Measurements from ENCODE around the gene CABP7.

The CABP7 gene

DNA sequence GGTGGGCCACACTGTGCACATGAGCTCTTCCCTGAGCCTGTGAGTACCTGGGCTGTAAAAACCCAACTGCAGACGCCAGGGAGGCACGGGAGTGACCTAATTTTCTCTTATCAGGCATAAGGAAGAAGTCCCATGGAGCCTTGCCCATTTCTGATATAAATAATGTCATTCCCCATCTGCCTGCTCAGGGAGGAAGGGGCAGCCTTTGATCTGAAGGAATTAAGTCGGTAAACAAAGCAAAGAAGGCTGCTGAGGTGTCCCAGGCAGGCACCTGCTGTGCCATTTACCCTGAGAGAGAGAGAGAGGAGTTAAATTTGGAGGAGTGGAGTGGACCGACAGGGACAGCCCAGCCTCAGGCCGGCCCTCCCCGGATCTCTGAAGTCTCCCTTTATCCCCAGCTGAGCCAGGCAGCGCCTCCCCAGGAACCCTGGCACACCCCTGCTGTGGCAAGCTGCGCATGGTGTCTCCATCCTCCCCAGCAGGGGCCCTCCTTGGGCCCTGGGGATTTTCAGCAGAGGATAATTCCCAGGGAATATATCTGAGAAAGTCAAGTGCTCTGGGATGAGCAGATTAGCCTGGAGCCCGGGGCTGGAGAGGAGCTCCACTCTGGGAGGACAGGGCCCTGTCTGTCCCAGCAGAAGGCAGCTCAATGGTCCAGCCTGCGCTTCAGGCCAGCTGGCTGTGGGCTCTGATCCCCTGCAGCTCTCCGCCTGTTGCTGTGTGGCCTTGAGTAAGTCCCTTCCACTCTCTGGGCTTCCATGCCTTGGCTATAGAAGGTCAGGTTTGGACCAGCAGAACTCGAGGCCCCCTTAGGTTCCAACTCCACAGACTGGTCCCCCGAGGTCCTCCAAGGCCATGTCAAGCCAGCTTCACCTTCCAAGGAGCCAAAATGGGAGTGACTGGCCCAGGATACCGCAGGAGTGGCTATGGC, 17.5 kb upstream of the CABP7 start:
- DNase-seq (ENCODE audit: low spot score): no peak

DNA sequence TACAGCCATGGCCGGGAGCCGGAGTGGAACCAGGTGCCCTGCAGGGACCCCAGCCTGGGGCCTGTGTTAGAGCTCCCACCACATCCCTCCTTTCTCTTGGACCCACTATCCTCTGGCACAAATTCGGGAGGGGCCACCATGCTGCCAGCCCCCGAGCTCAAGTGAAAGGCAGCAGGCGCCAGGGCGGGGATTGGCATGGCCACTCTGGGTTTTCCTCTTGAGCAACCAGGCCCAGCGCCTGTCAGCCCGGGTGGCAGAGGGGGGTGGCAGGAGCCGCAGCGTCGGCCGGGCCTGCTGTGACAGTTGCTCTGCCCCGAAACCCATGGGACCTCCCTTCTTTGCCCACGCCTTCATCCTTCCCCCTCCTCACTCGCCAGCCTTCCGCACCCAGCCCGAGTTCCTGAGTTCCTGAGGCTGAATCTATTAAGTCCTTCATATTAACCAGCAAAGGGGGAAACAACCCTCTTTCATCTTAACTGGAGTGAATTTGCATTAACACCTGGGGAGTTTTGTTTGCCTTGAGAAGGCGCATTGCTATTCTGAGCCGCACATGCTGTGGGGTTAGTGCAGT, 16.8 kb upstream of the CABP7 start:
- DNase-seq (ENCODE audit: low spot score): peak; percentile 61

DNA sequence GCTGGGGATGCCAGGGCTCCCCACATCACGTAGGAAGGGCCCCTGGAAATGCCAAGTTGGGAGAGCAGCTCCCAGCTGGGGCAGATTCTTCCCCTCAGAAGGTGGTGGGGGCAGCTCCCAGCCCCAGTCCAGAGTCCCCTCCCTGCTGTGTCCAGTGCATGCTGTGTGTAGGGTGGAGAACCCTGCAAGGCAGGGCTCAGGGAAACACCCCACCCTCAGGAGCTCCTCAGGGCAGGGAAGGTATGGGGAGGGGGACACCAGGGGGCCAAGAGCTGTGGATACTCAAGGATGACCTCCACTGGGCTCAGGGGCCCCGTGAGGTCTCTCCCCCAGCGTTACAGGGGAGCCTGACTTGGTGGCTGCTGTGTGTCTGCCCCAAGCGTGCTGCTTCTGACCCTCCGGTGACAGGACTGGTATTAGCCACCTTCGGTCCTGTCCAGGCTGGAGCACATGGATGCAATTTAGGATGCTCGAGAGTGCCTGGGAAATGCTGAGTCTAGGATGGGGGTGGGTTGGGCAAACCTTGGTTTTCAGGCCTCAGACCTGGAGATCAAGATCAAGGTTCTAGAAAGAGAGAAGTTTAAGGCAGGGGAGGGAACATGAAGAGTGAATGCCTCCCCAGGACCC, 16.1 kb upstream of the CABP7 start:
- no peak for DNase-seq (ENCODE audit: low spot score)

DNA sequence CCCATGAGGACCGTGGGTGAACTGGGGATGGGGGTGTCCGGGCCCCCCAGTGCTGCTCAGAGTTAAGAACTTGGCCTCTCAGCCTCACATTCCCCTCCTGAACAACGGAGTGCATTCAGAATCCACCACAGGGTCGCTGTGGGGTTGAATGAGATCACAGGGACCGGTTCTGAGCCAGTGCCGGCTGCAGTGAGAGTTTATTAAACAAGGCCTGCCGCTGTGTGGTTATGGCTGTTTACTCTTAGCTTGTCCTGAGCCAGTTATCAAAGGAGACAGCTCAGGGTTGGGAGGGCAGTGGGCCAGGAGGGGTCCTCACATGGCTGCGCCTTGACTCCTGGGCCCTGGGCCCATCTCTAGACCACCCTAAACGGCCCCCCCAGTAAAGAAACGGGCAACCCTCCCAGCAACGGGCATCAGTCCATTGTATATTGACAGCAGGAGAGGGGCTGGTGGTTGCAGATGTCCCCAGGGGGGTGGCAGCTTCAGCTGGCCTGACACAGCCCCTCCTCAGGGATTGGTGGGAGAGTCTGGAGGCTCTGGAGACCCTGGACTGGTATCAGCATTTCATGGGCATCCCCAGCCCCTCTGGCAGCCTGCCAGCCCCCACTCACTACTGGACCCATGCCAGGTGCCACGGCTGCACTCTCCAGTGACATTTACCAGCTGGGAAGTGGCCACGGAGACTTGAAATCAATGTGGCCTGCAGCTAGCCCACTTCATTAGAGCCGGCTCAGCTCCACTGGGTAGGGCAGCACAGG, 15.1 kb upstream of the CABP7 start:
- DNase-seq (ENCODE audit: low spot score): no peak

DNA sequence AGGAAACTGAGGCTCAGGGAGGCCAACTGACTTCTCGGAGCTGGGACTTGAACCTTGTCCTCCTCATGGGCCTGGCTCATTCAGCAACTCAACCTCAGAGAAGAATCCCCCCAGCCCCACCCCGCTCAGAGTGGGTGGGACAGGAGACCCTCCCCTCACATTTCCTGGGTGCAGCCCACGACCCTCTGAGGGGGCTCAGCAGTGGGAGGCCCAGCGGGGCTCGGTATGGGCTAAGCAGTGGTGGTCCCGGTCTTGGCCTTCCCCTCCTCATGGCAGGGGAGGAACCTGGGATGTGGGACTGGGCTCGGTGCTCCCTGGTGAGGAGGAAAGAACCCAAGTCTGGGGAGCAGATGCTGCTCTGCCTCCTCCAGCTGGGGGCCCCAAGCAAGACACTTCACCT, 14.2 kb upstream of the CABP7 start:
- no peak for DNase-seq (ENCODE audit: low spot score)

DNA sequence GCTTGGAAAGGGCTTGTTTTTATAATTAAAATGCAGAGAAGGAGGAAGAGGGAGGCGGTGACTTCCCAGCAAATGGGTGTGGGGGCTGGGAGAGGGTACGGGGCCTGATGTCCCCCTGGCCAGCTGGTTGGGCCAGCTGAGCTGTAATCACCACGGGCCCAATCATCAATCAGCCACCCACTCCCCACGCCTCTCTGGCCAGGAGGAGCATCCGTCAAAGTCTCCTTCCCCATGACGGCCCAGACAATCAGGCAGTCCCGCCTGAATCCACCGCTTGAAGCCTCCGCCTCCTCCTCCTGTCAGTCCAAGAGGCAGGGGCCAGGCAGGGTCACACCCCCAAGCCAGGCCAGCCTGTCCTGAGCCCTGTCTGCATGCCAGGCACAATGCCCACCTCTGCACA, 13.3 kb upstream of the CABP7 start:
- DNase-seq (ENCODE audit: low spot score): no peak

DNA sequence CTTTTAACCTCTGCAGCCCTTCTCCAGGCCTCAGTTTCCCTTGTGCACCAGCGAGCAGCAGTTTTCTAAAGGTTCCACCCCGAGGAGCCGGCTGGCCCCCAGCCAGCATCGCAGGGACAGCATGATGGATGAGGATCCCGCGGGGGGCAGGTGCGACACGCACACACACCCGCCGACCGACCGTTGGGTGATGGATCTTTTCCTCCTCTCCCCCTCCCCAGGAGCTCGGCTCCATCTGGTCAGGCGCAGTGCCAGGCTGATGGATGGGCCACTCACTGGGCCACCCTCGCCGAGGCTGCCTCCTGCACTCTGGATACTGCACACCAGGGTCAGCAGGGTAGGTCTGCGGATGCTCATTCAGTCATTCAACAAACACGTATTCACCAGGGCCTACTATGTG, 12.8 kb upstream of the CABP7 start:
- DNase-seq (ENCODE audit: low spot score): no peak

DNA sequence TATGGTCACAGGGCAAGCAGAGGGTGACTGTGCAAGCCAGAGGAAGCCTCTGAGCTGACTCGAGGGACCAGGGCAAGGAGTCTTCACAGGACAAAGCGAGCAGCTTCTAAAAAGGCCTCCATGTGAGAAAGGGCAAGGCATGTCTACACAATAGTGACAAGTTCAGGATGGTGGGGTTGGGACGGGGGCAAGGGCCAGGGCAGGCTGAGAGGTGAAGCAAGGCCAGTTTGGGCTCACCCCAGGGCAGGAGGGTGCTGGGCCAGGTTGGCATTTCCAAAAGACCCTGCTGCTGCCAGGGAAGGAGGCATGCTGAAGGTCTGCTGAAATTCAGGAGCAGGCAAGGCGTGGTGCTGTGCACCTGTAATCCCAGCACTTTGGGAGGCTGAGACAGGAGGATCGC, 12.3 kb upstream of the CABP7 start:
- no peak for DNase-seq (ENCODE audit: low spot score)

DNA sequence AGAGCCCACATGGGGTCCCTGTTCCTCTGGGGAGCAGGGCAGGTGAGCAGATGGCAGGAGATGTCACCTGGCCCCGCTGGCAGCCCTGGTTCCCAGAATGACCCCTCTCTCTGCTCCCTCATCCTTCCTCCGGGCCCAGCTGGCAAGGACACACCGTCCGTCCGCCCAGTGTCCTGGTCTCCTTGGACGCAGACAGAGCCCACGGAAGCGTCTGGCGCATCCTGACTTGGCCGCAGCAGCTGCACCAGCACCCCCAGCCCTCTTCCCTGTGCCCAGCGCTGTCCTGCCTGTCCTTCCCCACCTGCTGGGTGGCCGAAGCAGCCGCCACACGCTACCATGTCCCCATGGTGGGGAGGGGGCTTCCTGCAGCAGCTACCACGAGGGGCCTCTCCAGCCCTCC, 9.6 kb upstream of the CABP7 start:
- no peak for DNase-seq (ENCODE audit: low spot score)

DNA sequence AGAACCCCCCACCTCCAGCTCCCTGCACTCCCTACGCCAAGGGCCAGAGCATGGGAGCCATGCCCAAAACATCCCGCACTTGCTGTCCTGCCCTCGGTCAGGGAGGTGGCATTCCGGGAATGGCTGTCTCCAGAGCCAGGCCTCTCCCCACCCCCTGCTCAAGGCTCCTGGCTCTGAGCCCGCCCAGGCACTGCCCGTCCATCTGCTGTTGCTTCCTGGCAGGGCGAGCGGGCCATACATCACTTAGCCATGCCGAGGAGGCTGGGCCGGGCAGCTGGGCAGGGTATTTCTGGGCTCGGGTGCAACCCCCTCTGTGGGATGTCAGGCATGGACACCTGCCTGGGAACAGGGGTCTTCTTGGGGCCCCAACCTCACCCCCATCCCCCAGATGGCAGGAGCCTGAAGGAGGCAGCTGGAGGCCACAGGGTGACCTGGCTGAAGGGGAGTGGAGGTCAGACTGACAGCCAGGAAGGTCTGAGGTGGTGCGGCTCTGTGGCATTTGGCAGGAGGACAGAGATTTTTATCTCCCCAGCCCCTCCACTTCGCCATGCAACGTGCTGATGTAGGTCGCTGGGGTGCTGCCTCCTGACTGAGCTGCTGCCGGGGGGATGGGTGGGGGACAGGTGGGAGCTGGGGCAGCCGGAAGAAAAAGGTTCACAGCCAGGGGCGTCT, 8.7 kb upstream of the CABP7 start:
- no peak for DNase-seq (ENCODE audit: low spot score)

DNA sequence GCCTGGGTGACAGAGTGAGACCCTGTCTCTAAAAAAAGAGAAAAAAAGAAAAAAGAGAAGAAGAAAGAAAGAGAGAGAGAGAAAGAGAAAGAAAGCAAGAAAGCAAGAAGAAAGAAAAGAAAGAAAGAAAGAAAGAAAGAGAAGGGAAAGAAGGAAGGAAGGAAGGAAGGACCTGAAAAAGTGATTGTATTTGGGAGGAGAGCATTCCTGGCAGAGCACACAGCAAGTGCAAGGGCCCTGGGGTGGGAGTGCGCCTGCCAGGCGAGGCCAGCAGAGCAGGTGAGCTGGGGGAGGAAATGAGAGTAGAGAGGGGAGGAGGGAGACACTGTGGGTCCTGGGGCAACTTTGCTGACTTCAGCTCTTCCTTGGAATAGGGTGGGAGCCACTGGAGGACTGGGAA, 7.7 kb upstream of the CABP7 start:
- DNase-seq (ENCODE audit: low spot score): no peak

DNA sequence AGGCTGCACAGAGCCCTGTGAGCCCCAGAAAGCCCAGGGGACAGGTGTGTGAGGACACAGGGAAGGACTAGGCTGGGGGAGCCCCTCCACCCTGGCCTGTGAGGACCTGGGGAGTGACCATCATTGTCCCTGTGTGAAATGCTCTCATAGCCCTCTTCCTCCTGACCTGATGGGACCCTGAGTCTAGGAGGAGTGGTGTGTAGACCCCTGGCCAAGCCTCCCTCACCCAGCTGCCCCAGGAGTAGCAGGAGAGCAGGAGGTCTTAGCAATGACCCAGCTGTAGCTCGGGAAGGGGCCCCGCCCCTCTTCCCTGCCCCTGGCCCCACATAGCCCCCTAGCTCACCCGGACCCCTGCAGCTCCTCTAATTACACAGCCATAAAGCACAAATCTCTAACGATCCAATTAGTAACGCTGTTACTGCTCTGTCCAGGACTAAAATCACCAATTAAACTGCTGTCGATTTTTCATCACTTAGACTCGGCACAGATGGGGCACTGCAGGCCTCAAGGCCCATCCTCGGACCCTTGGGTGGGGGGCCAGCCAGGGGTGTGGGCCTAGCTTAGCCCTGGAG, 6.6 kb upstream of the CABP7 start:
- DNase-seq (ENCODE audit: low spot score): no peak

DNA sequence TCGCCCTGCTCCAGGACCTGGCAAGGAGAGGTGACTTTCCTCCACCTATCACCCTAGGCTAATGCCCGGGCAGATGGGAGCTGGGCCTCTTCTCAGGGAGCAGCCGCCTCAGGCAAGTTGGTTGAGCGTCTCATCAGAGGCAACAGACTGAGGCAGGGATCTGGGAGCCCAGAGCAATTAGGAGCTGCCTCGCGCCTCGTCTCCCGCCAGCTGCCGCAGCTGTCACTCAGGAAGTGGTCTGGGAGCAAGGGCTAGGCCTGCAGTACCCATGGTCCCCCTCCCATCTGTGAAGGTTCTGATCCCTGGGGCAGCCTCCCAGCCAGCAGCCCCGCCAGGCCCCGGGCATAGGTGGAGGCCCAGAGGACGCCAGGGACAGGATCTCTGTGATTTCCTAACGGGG, 4.6 kb upstream of the CABP7 start:
- no peak for DNase-seq (ENCODE audit: low spot score)

DNA sequence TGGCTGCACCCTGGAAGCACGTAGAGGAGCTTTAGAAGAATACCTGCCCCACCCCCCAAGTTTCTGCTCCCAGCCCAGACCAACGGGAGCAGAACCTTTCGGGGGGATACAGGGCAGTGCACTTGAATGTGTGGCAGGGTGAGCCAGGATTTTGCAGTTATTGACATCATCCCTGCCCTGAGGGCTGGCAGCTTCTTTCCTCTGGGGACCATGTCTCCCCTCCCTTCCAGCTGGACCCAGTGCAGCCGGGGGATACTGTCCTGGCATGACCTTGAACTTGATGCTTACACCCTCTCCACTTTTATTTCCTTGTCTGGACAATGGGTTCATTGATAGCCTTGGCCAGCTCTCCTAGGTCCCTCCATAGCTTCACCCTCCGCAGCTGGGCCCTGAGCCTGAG, 4.1 kb upstream of the CABP7 start:
- no peak for DNase-seq (ENCODE audit: low spot score)

DNA sequence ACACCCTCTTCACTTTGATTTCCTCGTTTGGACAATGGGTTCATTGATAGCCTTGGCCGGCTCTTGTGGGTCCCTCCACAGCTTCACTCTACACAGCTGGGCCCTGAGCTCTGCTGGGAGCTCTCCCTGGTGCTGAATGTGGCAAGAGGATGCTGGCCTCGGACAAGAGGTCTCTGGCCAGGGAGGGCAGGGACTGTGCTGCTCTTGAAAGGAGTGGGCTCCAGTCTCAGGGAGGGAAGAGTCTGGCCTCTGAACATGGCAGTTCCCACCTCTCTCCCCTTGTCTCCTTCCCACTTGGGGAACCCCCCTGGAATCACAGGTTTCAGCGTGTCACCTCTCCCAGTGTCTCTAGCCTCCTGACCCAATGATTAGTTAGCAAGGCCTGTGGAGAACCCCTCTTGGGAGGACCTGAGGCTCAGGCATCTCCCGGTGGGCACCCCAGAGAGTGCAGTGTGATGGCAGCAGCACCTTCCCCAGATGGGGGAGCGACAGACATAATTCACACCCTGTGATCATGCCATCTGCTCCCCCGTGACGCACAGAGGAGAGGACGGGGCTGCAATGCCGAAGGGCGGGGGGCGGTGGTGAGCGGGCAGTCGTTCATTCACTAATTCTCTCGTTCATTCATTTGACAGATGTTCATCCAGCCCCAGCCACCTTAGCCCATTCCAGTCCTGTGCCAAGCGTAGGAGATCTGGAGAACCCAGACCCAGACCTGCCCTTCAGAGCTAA, 2.8 kb upstream of the CABP7 start:
- no peak for DNase-seq (ENCODE audit: low spot score)

DNA sequence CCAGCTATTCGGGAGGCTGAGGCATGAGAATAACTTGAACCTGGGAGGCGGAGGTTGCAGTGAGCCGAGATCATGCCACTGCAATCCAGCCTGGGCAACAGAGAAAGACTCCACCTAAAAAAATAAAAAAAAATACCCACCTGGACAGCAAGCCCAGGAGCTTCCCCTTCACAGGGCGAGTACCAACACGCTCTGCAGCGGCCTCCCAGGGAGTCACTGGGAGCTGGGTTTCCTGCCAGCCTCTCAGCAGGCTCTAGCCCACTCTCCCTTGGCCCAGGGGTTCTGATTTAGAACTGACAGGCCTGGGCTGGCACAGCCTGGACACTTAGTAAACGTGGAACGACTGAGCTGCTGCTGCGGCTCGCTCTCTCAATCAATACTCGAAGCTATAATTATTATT, 2.0 kb upstream of the CABP7 start:
- no peak for DNase-seq (ENCODE audit: low spot score)

DNA sequence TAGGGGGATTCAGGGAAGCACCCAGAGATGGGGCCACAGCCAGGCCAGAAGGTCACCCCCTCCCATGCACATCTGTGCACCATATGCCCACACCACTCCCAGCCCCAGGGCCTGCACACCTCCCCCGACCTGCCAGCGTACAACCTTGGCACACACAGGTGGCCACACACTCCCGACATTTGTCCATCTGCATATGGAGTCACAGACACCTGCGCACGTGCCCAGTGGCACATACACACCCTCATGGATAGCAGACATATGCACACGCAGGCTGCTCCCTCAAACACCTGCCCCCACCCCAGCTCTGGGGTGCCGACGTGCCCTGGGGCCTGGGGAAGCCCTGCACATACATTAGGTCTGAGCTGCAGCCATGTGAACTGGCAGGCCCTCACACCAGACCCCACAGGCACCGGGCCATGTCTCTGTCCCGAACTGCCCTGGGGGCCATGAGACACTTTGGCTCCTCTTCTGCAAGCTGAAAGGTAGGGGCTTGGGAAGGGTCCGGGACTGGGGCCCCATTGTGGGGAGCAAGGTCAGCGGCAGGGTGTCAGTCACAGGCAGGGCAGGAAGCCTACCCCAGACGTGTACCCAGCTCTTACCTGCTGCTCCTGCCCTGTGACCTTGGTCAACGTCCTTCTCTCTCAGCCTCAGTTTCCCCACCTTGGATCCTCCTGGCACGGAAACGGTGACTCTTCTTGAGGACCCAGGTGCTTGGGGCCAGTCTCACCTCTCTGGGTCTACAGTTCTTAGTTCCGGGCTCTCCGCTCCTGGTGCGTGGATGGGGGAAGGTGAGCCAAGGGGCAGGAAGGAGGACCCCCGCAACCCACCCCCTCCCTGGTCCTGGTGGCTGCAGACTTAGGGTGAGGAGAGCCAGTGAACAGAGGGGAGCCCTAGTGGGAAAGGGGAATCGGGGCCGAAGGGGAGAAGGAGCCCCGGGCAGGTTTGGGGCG, 579 bp upstream of the CABP7 start:
- no peak for DNase-seq (ENCODE audit: low spot score)

DNA sequence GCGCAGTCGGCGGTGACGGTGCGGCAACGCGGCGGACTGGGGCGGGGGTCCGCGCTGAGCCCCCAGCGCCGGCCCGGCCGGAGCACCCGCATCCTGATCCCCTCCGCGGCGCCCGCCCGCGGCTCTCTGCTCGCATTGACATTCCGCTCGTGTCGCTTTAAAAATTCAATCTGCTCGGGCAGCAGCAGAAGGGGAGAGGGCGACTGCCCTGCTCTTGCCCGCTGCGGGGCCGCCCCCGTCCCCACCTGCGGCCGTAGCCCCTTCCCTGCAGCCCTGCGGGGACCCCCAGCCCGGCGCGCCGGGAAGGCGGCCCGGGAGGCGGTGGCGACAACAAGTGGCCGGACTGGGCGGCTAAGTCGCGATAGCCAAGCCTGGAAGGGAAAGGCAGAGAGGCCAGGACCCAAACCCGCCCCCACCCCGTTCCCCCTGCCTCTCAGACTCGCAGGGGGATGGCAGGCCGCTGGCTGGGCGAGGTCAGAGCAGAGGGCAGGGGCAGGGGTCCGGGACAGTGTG, 1.1 kb downstream of the CABP7 start:
- DNase-seq (ENCODE audit: low spot score): no peak

DNA sequence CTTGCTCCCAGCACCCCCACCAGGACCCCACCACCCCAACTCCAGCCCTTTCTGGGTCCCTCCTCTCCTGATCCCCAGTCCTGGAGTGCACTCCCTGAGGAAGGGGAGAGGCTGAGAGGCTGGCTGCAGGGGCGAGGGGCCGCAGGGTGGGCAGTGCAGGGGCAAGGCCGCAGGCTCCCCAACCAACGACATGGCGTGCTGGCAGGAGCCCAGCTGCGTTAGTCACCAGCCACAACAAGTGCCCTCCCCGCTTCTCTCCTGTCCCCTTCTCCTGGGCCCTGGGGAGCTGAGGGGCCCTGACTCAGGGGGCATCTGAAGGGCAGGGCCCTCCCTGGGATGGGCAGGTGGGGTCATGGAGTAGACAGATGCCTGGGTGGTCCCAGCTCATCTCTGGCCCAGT, 2.3 kb downstream of the CABP7 start:
- no peak for DNase-seq (ENCODE audit: low spot score)

DNA sequence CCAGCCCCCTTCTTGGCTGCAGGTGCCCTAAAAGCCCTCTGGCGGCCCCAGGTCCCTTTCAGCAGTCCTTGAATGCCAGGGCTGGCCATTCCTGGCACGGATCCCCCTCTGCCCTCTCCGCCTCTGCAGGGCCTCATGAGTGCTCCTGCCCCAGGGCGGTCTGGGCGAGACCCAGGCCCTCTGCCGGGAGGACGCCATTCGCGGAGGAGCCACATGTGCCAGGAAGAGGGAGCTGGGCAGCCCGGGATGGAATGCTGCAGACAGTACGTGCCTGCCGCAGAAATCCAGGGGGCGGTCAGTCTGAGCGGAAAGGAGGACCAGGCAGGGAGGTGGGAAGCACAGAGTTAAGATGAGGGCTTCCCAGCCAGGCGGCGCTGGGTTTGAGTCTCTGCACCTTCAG, 2.8 kb downstream of the CABP7 start:
- DNase-seq (ENCODE audit: low spot score): no peak
